DMS53 (cell line): ENCODE results near the gene SNW1.
"Not testable (repeated sequence)": the region's sequence is repeated elsewhere in the genome, so short reads cannot be mapped to it uniquely, and the experiment has no call there.

Experiments used
- DNase-seq: peaks from one replicate; lab custom pipeline; 2025; lab: John Stamatoyannopoulos, UW

SNW1 gene

DNA sequence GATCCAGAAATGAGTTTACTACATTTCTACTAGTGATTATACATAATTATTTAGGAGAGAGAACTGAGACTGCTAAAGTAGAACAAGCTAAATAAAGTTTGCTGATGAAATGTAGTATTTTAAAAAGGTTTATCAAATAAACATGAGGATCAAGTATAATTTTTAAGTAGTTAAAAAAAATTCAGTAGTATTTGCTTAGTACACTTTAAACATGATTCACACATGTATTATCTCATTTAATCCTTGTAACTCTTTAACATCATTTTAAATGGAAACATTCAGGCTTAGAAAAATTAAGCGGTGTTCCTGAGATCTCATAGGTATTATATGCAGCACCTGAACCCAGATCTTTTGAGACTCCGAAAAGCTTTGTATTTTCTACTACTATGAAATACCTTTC lies 8.7 kb downstream of the SNW1 start:
- DNase-seq = no peak

- not testable (repeated sequence) for DNase-seq
These were observed 13.5 kb downstream of the SNW1 start for GRCh38 chr14:77747425-77747824.

DNA sequence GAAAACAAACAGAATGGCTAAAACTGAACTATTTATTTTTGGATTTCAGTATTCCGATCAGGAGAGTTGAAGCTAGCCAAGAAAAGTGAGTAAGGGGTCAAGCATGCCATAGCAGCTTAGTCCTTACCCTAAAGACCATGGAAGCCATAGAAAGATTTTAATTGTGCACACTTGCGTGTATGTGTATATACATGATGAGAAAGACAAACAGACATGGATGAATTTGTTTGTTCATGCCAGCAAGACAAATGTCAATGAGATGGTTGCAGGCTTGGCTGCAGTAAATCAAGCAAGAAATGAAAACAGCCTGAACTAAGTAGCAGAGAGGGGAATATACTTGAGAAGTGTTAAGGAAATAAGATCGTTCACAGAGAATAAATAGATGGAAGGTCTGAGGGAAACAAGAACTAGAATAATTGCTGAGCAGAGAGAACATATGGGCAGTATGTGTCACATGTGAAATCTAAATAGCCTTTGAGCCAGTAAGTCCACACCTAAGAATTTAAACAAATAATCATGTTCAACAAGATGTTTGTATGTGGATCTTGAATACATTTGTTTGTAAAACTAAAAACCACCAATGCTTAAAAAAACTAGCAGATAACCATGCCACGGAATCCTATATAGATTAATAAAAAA lies 14.8 kb downstream of the SNW1 start:
- peak; percentile 80 for DNase-seq

- DNase-seq = no peak
These were observed 19.5 kb downstream of the SNW1 start for GRCh38 chr14:77741438-77741837.

GRCh38 chr14:77738559-77739250 lies 22.3 kb downstream of the SNW1 start:
- no peak for DNase-seq

GRCh38 chr14:77730976-77731497 lies 29.9 kb downstream of the SNW1 start:
- DNase-seq = no peak

GRCh38 chr14:77722301-77722700 lies 38.7 kb downstream of the SNW1 start:
- no peak for DNase-seq

GRCh38 chr14:77721437-77721836 lies 39.5 kb downstream of the SNW1 start:
- DNase-seq = no peak

DNA sequence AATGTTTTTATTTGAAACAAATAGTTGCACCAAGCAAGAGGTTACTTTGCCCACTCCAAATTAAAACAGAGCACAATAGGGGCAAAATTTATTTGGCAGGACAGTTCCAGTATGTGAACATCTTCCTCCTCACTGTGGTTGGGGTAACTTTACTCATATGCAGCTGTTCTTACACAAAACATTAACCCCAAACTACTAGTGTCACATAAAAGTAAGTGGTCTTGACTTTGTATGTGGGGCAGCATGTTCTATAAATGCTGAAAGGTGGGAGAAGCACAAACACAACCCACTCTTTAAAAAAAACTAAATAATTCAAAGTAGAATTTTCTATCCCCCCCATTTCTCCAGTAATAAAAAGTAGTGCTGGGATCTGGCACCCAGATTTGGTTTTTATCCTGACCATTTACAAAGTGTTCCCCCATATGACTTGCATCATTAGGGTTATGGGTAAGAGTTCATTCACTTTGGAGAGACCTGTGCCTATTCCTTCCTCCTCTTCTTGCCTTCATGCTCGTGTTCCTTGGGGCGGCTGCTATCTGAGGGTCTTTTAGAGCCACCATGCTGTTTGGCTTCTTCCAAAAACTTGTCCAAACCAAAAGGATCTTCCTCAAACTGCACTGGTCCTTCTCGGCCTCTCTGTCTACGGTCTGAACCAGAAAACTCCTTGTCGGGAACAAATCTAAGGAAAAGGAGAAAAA lies 43.2 kb downstream of the SNW1 start:
- DNase-seq = no peak

- DNase-seq = no peak
These were observed 46.0 kb downstream of the SNW1 start for GRCh38 chr14:77714926-77715325.

DNA sequence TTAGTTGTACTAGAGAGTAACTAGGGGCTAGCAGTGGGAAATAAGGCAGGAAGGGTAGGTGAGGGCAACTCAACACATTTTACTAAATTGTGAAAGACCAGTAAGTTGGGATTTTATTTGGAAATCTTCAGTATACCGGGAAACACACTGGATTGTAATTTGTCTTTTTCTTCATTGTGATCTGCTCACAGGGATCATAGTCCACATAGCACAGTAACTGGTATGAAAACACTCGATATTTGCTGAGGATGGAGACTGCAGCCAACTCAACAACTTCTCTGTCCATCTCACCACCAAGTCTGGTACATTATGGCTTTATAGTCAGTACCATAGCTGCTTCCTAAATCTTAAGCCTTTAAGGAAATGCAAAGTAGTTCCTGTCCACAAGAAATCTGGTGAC lies 50.6 kb downstream of the SNW1 start:
- no peak for DNase-seq

DNA sequence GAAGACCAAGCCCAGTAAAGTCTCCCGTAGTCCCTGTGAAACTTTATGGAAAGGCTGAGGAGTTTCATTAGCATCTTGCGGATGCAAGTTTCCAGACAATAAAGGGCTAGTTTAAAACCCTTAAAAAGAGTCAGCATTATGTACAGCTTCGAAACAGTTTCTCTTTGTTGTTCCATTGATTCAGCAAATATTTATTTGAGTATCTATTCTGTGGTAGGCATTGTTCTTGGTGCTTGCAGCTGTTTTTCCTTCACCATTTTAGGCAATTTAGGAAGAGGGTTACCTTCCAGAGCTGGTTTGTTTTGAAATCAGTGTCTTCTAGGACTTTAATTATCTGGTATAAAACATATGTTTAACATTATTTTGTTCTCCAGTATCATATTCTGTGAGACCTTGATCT lies 51.5 kb downstream of the SNW1 start:
- no peak for DNase-seq

- no peak for DNase-seq
These were observed 52.2 kb downstream of the SNW1 start for GRCh38 chr14:77708749-77709148.

GRCh38 chr14:77707724-77708408 lies 53.1 kb downstream of the SNW1 start, which contains the start of the genes ALKBH1 and SLIRP:
Gene ALKBH1, minus strand, starts transcription at chr14:77708023. Its CDS starts 19 bp downstream, at chr14:77708004.
Gene SLIRP, plus strand, starts transcription at chr14:77708103. Its CDS starts 9 bp downstream, at chr14:77708112.
- DNase-seq = peak; percentile 89

- peak; percentile 50 for DNase-seq
These were observed 53.6 kb downstream of the SNW1 start for GRCh38 chr14:77707355-77707723.

- DNase-seq = no peak
These were observed 69.7 kb downstream of the SNW1 start for GRCh38 chr14:77691259-77691658.

DNA sequence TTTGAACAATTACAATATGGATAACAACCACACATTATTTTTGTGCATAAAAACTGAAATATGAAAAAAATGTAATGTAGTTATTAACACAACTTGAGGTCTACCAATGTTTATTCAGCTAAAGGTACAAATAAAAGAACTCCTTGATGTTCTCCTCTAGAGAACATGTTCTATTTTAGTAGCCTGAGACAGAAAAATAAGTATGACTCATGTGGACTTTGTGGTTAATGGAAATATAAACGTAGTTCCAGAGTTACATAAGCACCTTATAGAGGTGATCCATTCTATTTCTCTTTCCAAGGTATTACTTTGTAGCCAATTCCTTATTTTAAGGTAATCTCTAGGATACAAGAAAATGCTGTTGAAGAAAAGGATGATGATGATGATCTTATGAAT lies 78.8 kb downstream of the SNW1 start:
- peak; percentile 49 for DNase-seq

DNA sequence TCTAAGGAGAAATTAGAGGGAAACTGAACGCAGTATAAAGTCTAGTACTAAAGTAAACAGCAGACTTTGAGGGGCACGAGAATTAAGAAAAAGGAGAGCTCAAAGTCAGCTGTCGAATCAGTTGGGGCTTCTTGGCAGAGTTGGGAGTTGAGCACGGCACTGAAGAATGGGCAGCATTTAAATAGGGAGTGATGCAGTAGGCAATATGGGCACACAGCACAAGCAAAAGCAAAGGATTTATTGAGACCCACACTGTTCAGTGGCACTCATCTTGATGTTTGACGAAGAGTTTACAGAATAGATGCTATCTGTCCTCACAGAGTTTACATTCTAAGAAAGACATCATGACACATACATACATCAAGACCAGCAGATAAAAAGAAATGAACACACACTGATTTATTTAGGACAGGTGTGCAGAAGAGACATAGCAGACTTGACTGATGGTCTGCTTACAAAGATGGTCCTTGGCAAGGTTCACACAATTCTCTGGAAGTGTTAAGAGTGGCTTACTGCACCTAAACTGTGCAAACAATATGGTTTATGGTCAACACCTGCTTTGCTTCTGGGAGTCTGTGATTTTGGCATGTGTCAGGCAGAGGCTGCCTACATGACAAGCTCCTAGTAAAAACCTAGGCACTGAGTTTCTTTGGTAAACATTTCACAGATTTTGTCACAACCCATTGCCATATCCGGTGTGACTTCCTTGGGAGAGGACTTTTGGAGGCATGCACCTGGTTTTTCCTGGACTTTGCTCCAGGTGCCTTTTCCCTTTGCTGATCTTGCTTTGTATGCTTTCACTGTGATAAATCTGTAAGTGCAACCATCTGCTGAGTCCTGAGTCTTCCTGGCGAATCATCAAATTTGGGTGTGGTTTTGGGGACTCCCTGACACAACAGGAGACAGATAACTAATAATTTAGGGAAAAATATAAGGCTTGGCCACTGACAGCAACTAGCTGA lies 79.5 kb downstream of the SNW1 start:
- DNase-seq = peak; percentile 66

DNA sequence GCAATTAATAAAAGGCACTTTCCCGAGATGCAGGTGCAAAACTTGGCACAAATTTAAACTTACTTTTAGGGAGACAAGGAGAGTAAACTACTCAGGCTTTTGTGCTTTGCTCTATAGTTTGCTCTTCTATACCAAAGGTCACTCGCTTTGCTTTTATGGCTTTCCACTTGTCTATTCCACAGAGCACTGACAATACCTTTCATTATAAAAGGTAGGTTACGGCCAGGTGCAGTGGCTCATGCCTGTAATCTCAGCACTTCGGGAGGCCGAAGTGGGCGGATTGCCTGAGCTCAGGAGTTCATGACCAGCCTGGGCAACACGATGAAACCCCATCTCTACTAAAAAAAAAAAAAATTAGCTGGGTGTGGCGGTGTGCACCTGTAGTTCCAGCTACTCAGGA lies 86.0 kb downstream of the SNW1 start:
- no peak for DNase-seq

DNA sequence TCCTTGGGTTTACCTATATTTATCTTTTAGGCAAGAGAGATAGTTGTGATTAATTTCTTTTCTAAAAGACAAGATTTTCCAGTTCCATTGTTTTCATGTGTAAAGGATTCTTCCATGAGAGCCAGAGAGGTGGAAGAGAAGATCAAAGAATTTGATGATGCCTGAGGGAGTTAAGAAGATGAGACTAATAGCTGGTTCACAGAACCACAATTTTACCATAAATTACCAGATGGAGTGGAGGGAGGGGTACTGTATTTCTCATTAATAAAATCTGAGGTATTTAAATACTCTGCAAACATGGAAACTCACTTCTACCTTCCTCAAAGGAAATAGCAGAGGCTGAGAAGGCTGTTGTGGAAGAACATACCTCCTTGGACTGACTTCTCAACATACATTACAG lies 87.8 kb downstream of the SNW1 start:
- no peak for DNase-seq
